Measurements from ENCODE around the gene IL1RAP. TPM values are rescaled to one million over a fixed set of nuclear protein-coding genes. Genes with fewer than 3 reads are reported as not detected.
A peak's percentile ranks its signal among the peaks of the same experiment; 100 is the strongest.

IL1RAP gene
- total and polyA plus RNA-seq, 2 experiments from 2014 or later = 3.2 to 8.9 TPM

DNA sequence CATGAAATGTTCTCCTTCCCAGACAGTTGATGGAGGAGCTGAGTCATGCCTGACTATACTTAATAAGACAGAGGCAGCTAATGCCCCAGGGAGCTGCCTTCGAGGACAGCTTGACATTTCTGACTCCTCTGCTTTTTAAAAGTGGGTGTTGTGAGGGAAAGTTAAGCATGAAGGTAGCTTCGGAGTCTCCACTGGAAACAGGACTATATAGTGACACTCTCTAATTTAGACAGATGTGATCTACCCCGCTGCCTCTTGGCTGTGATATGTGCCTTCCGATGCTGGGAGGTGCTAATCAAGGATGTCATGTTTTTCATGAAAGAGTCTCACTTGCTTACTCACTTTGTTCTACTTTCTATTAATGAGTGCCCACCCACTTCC, 72.7 kb downstream of the IL1RAP start:
- peak in 1 of 2 donors; percentile 51 for DNase-seq (ENCODE audit: low read depth in 1 of 2, low spot score in 1 of 2)
- Histone ChIP-seq H3K36me3 (no peaks in the 10 kb centered on the region), H3K4me3 (no peak overlapping the region), H3K27ac (no peak overlapping the region), H3K27me3 (no peaks in the 10 kb centered on the region), H3K4me1 (ENCODE audit: low read depth) (peaks cover 30% of the 10 kb centered on the region), H3K9me3 (ENCODE audit: low read depth) (no peaks in the 10 kb centered on the region)
- TF ChIP-seq, protein P1, sequence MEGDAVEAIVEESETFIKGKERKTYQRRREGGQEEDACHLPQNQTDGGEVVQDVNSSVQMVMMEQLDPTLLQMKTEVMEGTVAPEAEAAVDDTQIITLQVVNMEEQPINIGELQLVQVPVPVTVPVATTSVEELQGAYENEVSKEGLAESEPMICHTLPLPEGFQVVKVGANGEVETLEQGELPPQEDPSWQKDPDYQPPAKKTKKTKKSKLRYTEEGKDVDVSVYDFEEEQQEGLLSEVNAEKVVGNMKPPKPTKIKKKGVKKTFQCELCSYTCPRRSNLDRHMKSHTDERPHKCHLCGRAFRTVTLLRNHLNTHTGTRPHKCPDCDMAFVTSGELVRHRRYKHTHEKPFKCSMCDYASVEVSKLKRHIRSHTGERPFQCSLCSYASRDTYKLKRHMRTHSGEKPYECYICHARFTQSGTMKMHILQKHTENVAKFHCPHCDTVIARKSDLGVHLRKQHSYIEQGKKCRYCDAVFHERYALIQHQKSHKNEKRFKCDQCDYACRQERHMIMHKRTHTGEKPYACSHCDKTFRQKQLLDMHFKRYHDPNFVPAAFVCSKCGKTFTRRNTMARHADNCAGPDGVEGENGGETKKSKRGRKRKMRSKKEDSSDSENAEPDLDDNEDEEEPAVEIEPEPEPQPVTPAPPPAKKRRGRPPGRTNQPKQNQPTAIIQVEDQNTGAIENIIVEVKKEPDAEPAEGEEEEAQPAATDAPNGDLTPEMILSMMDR (IDR thresholded peaks at IDR 0.05; ENCODE audit: low read depth, low read length) = no peak

DNA sequence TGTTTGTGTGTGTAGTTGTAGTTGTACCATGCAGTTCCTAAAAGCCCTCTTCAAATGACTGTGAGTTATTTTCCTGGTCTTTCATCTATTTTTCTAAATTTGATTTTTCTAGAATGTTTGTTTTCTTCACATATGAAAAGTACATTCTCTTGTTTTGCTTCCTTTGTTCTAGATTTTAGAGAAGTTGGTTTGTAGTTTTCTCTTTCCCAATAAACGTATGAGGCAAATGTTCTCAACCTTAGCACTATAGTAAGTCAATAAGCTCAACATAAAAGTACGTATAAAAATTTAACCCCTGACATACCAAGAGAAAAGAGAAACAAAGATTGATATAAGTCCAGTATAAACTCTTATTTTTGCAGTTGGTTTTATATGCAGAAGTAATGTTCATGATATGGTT, 74.7 kb downstream of the IL1RAP start:
- H3K9me3 ChIP-seq (ENCODE audit: low read depth) = no peaks in the 10 kb centered on the region
- H3K4me1 ChIP-seq (ENCODE audit: low read depth) = peaks cover 28% of the 10 kb centered on the region
- no peaks in the 10 kb centered on the region for H3K27me3 ChIP-seq
- H3K36me3 ChIP-seq = no peaks in the 10 kb centered on the region
- no peak overlapping the region for H3K4me3 ChIP-seq
- TF ChIP-seq, protein P1 (IDR thresholded peaks at IDR 0.05; ENCODE audit: low read depth, low read length) = no peak
- H3K27ac ChIP-seq = no peak overlapping the region
- DNase-seq (ENCODE audit: low read depth in 1 of 2, low spot score in 1 of 2) = no peak

DNA sequence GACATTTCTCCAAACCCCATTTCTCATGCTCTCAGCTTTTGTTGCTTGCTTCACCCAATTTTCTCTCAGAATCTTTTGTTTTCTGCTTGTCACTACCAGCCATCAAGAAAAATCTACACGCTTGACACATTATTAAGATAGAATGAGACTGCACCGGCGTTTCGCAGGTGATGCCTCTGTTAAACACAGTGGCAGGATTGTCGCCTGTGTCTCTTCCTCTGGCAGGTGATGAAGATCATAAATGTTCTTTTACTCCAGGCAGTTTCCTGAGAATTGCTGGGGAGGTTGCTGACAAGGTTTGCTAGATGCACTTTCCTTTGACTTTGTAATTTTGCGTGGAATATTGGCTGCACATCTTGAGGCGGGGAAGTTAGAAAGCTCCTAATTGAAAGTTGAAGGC, 75.4 kb downstream of the IL1RAP start:
- H3K36me3 ChIP-seq = no peaks in the 10 kb centered on the region
- peak overlapping the region; percentile 59 for H3K27ac ChIP-seq
- H3K4me3 ChIP-seq = no peak overlapping the region
- no peak for DNase-seq (ENCODE audit: low read depth in 1 of 2, low spot score in 1 of 2)
- TF ChIP-seq, protein P1 (IDR thresholded peaks at IDR 0.05; ENCODE audit: low read depth, low read length) = no peak
- H3K9me3 ChIP-seq (ENCODE audit: low read depth) = no peaks in the 10 kb centered on the region
- peaks cover 28% of the 10 kb centered on the region for H3K4me1 ChIP-seq (ENCODE audit: low read depth)
- H3K27me3 ChIP-seq = no peaks in the 10 kb centered on the region

DNA sequence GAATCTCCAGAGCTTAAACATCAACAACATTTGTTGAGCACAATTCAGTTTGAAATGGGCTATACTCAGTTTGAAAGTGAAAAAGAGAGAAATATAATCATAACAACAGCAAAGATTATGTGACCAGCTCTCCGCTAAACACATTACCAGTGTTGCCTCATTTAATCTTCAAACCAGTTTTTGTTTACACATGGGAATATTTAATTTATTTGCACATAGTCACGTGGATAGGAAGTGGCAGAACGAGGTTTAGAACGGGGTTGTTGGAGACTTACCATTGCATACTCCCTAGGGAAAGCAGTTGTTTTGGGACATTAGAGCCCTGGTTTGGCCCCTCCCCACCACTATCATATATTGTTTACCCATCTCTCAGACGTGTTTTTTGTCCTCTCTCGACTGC, 77.2 kb downstream of the IL1RAP start:
- Histone ChIP-seq H3K4me1 (ENCODE audit: low read depth) (peaks cover 25% of the 10 kb centered on the region), H3K4me3 (no peak overlapping the region), H3K9me3 (ENCODE audit: low read depth) (no peaks in the 10 kb centered on the region), H3K27ac (no peak overlapping the region), H3K27me3 (no peaks in the 10 kb centered on the region), H3K36me3 (no peaks in the 10 kb centered on the region)
- DNase-seq (ENCODE audit: low read depth in 1 of 2, low spot score in 1 of 2) = no peak
- TF ChIP-seq, protein P1 (IDR thresholded peaks at IDR 0.05; ENCODE audit: low read depth, low read length) = no peak

DNA sequence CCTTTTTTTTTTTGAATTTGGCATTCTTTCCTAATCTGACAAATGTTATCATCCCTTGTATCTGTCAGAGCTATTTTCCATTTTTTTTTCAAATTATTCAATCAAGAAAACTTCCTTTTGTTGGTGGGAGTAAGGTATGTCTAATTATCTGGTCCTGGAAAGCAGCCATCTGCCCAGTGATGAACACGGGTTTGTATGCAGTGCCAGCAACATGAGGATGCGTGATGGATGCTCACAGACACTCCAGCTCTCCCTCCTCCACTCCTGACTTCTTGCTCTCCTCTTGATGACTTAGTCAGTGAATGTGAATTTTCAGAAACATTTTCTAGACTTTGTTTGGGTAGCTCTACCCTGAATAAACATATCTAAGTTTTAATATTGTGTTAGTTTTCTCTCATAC, 79.2 kb downstream of the IL1RAP start:
- DNase-seq (ENCODE audit: low read depth in 1 of 2, low spot score in 1 of 2) = no peak
- no peaks in the 10 kb centered on the region for H3K27me3 ChIP-seq
- TF ChIP-seq, protein P1 (IDR thresholded peaks at IDR 0.05; ENCODE audit: low read depth, low read length) = no peak

DNA sequence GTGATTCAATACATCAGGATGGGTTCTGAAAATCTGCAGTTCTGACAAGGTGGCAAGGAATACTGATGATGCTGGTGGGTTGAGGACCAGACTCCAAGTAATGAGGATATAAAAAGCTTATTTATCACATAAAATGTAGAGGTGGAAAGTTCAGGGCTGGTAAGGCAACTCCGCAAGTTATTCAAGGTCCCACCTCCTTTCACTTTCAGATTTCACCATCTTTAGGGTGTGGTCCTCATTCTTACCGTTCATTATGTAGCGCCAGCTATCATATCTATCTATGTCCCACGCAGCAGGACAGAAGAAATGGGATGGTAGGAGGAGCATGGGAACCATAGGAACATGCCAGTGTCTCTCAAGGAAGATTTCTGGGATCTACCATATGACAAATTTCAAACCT, 80.3 kb downstream of the IL1RAP start:
- no peak overlapping the region for H3K27ac ChIP-seq
- TF ChIP-seq, protein P1 (IDR thresholded peaks at IDR 0.05; ENCODE audit: low read depth, low read length) = no peak
- no peak overlapping the region for H3K4me3 ChIP-seq

More for the DNA sequence above, 79.2 kb downstream of the IL1RAP start:
- no peak overlapping the region for H3K4me3 ChIP-seq
- no peak overlapping the region for H3K27ac ChIP-seq
- no peaks in the 10 kb centered on the region for H3K36me3 ChIP-seq
- H3K4me1 ChIP-seq (ENCODE audit: low read depth) = peaks cover 27% of the 10 kb centered on the region
- H3K9me3 ChIP-seq (ENCODE audit: low read depth) = no peaks in the 10 kb centered on the region

More for the DNA sequence above, 80.3 kb downstream of the IL1RAP start:
- no peaks in the 10 kb centered on the region for H3K27me3 ChIP-seq
- DNase-seq (ENCODE audit: low read depth in 1 of 2, low spot score in 1 of 2) = no peak
- no peaks in the 10 kb centered on the region for H3K36me3 ChIP-seq
- H3K4me1 ChIP-seq (ENCODE audit: low read depth) = peaks cover 22% of the 10 kb centered on the region
- H3K9me3 ChIP-seq (ENCODE audit: low read depth) = no peaks in the 10 kb centered on the region

All from cardiac muscle cell (in vitro differentiated cells and primary cell).